Measurements from ENCODE around the gene USP17L28. TPM values are rescaled to one million over a fixed set of nuclear protein-coding genes. Genes with fewer than 3 reads are reported as not detected.

The USP17L28 gene
- total RNA-seq (ENCODE audit: low replicate concordance) = not detected in 2 replicates

GRCh38 chr4:9348593-9348992, at the start of gene USP17L28:
Gene USP17L28, plus strand, starts transcription at chr4:9348893. Its CDS starts 0 bp downstream, at chr4:9348893.

GRCh38 chr4:9324865-9325264, 23.8 kb upstream of the USP17L28 start, which contains the start of gene USP17L24:
Gene USP17L24, plus strand, starts transcription at chr4:9325165. Its CDS starts 0 bp downstream, at chr4:9325165.

GRCh38 chr4:9329611-9330010, 19.1 kb upstream of the USP17L28 start, which contains the start of gene USP17L25:
Gene USP17L25, plus strand, starts transcription at chr4:9329911. Its CDS starts 0 bp downstream, at chr4:9329911.

GRCh38 chr4:9334358-9334757, 14.3 kb upstream of the USP17L28 start, which contains the start of gene USP17L26:
Gene USP17L26, plus strand, starts transcription at chr4:9334658. Its CDS starts 0 bp downstream, at chr4:9334658.

GRCh38 chr4:9339103-9339502, 9.6 kb upstream of the USP17L28 start, which contains the start of gene USP17L5:
Gene USP17L5, plus strand, starts transcription at chr4:9339403. Its CDS starts 0 bp downstream, at chr4:9339403.

GRCh38 chr4:9343848-9344247, 4.8 kb upstream of the USP17L28 start, which contains the start of gene USP17L27:
Gene USP17L27, plus strand, starts transcription at chr4:9344148. Its CDS starts 0 bp downstream, at chr4:9344148.

GRCh38 chr4:9353338-9353737, 4.6 kb downstream of the USP17L28 start, which contains the start of gene USP17L29:
Gene USP17L29, plus strand, starts transcription at chr4:9353638. Its CDS starts 0 bp downstream, at chr4:9353638.

GRCh38 chr4:9362829-9363228, 14.1 kb downstream of the USP17L28 start, which contains the start of gene USP17L30:
Gene USP17L30, plus strand, starts transcription at chr4:9363129. Its CDS starts 0 bp downstream, at chr4:9363129.

Other genes starting within 250 kb of the USP17L28 start
- not detected in 2 replicates for gene FAM90A26, start 178.5 kb upstream of the USP17L28 start, total RNA-seq (ENCODE audit: low replicate concordance)
- gene USP17L10, start 138.2 kb upstream of the USP17L28 start, total RNA-seq (ENCODE audit: low replicate concordance) = not detected in 2 replicates
- gene USP17L11, start 133.5 kb upstream of the USP17L28 start, total RNA-seq (ENCODE audit: low replicate concordance) = not detected in 2 replicates
- not detected in 2 replicates for gene USP17L12, start 128.7 kb upstream of the USP17L28 start, total RNA-seq (ENCODE audit: low replicate concordance)
- not detected in 2 replicates for gene USP17L13, start 124.0 kb upstream of the USP17L28 start, total RNA-seq (ENCODE audit: low replicate concordance)
- gene USP17L15, start 114.5 kb upstream of the USP17L28 start, total RNA-seq (ENCODE audit: low replicate concordance) = not detected in 2 replicates
- gene USP17L17, start 105.0 kb upstream of the USP17L28 start, total RNA-seq (ENCODE audit: low replicate concordance) = not detected in 2 replicates
- gene USP17L18, start 100.3 kb upstream of the USP17L28 start, total RNA-seq (ENCODE audit: low replicate concordance) = not detected in 2 replicates
- gene USP17L19, start 95.5 kb upstream of the USP17L28 start, total RNA-seq (ENCODE audit: low replicate concordance) = not detected in 2 replicates
- not detected in 2 replicates for gene USP17L20, start 90.8 kb upstream of the USP17L28 start, total RNA-seq (ENCODE audit: low replicate concordance)
- not detected in 2 replicates for gene USP17L21, start 86.0 kb upstream of the USP17L28 start, total RNA-seq (ENCODE audit: low replicate concordance)
- gene USP17L22, start 81.3 kb upstream of the USP17L28 start, total RNA-seq (ENCODE audit: low replicate concordance) = not detected in 2 replicates
- gene USP17L24, start 23.7 kb upstream of the USP17L28 start, total RNA-seq (ENCODE audit: low replicate concordance) = not detected in 2 replicates
- not detected in 2 replicates for gene USP17L25, start 19.0 kb upstream of the USP17L28 start, total RNA-seq (ENCODE audit: low replicate concordance)
- gene USP17L26, start 14.2 kb upstream of the USP17L28 start, total RNA-seq (ENCODE audit: low replicate concordance) = not detected in 2 replicates
- not detected in 2 replicates for gene USP17L5, start 9.5 kb upstream of the USP17L28 start, total RNA-seq (ENCODE audit: low replicate concordance)
- not detected in 2 replicates for gene USP17L27, start 4.7 kb upstream of the USP17L28 start, total RNA-seq (ENCODE audit: low replicate concordance)
- gene USP17L29, start 4.7 kb downstream of the USP17L28 start, total RNA-seq (ENCODE audit: low replicate concordance) = not detected in 2 replicates
- not detected in 2 replicates for gene USP17L30, start 14.2 kb downstream of the USP17L28 start, total RNA-seq (ENCODE audit: low replicate concordance)
- gene DEFB131A, start 95.5 kb downstream of the USP17L28 start, total RNA-seq (ENCODE audit: low replicate concordance) = not detected in 2 replicates

Measured in smooth muscle cell of the coronary artery (primary cell).